MM.1S (cell line): ENCODE measurements around the gene TPM4.

ENCODE experiments used
- DNase-seq: peaks from one replicate; pipeline ENCODE4 v3.0.0-alpha.2; 2015
- H2AFZ ChIP-seq: fragments of 300-600 bp; sonication (generic); 2 replicates; pipeline ENCODE4 v1.6.0; 2016; ENCODE audit warnings: antibody characterized with exemption, low read length
- H3F3A ChIP-seq: fragments of 300-600 bp; sonication (generic); 2 replicates; pipeline ENCODE4 v1.6.1; 2016; ENCODE audit warnings: mild to moderate bottlenecking, antibody characterized with exemption, low read length, moderate library complexity, mixed read lengths; ENCODE audit not compliant: insufficient read depth
- H3K27ac ChIP-seq: fragments of 300-600 bp; sonication (generic); 2 replicates; pipeline ENCODE4 v1.5.1; 2016; ENCODE audit warnings: mild to moderate bottlenecking, low read length
- H3K27me3 ChIP-seq: fragments of 300-600 bp; sonication (generic); replicated peaks from 2 replicates; pipeline ENCODE4 v1.6.0; 2016; ENCODE audit warnings: low read length; ENCODE audit not compliant: insufficient read depth
- H3K36me3 ChIP-seq: fragments of 300-600 bp; sonication (generic); replicated peaks from 2 replicates; pipeline ENCODE4 v1.6.1; 2016; ENCODE audit warnings: mild to moderate bottlenecking, low read length, mixed read lengths; ENCODE audit not compliant: insufficient read depth
- H3K4me1 ChIP-seq: fragments of 300-600 bp; sonication (generic); 2 replicates; pipeline ENCODE4 v1.6.1; 2016; ENCODE audit warnings: low read length, mixed read lengths
- H3K4me2 ChIP-seq: fragments of 300-600 bp; sonication (generic); 2 replicates; pipeline ENCODE4 v1.6.0; 2016; ENCODE audit warnings: low read depth, low read length
- H3K4me3 ChIP-seq: fragments of 300-600 bp; sonication (generic); 2 replicates; pipeline ENCODE4 v1.5.1; 2016; ENCODE audit warnings: low read length, mixed read lengths
- H3K79me2 ChIP-seq: fragments of 300-600 bp; sonication (generic); 2 replicates; pipeline ENCODE4 v1.6.1; 2016; ENCODE audit warnings: mixed run types, low read length, mixed read lengths
- H3K9ac ChIP-seq: fragments of 300-600 bp; sonication (generic); 2 replicates; pipeline ENCODE4 v1.6.1; 2016; ENCODE audit warnings: low read length, mixed read lengths
- H3K9me2 ChIP-seq: fragments of 300-600 bp; sonication (generic); replicated peaks from 2 replicates; pipeline ENCODE4 v1.6.1; 2016; ENCODE audit warnings: mild to moderate bottlenecking, low read length, mixed read lengths; ENCODE audit not compliant: insufficient read depth
- H3K9me3 ChIP-seq: fragments of 300-600 bp; sonication (generic); replicated peaks from 2 replicates; pipeline ENCODE4 v1.6.1; 2016; ENCODE audit warnings: mild to moderate bottlenecking, low read length, mixed read lengths; ENCODE audit not compliant: insufficient read depth
- H4K20me1 ChIP-seq: fragments of 300-600 bp; sonication (generic); 2 replicates; pipeline ENCODE4 v1.6.1; 2016; ENCODE audit warnings: mild to moderate bottlenecking, low read length, moderate library complexity, mixed read lengths; ENCODE audit not compliant: insufficient read depth
- EZH2 ChIP-seq: fragments of 300-600 bp; sonication (generic); optimal IDR thresholded peaks from 2 replicates; pipeline ENCODE3; 2017; ENCODE audit warnings: low read depth, mild to moderate bottlenecking, antibody characterized with exemption, low read length, mixed read lengths
- EZH2phosphoT487 ChIP-seq: fragments of 300-600 bp; sonication (generic); IDR thresholded peaks from 2 replicates; pipeline ENCODE4 v1.6.1; 2018; ENCODE audit warnings: antibody characterized with exemption, low read length
- TF ChIP-seq, protein P1 (sequence below): fragments of 300-600 bp; sonication (generic); IDR thresholded peaks from 2 replicates; pipeline ENCODE4 v1.5.1; 2016; ENCODE audit warnings: antibody characterized with exemption, low read length, mixed read lengths

The TPM4 gene

DNA sequence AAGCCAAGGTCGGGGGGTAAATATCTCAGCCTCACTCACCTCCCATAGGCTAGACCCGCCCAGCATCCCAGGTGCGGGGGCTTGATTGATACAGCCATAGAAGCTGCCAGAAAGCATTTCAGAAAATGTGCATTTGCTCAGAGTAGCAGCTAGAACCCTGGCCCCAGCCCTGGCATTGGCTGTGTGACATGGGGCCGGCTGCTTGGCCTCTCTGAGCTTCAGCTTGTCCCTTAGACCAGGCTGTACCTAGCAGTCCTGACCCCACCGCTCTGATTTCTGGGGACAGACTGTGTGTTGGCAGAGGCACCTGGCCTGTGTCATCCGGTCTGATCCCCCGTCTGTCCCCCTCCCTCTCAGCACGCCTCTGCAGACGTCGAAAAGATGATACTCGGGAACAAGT is 50.8 kb downstream of the TPM4 start:
- no peaks in the 10 kb centered on the region for H3K9me2 ChIP-seq
- no peak overlapping the region for H3K4me3 ChIP-seq
- peaks cover 96% of the 10 kb centered on the region for H3K79me2 ChIP-seq
- no peaks in the 10 kb centered on the region for H3K9me3 ChIP-seq
- H4K20me1 ChIP-seq = no peaks in the 10 kb centered on the region
- no peak overlapping the region for H3K27ac ChIP-seq
- no peak for TF ChIP-seq EZH2phosphoT487
- TF ChIP-seq EZH2 = no peak
- TF ChIP-seq, protein P1, sequence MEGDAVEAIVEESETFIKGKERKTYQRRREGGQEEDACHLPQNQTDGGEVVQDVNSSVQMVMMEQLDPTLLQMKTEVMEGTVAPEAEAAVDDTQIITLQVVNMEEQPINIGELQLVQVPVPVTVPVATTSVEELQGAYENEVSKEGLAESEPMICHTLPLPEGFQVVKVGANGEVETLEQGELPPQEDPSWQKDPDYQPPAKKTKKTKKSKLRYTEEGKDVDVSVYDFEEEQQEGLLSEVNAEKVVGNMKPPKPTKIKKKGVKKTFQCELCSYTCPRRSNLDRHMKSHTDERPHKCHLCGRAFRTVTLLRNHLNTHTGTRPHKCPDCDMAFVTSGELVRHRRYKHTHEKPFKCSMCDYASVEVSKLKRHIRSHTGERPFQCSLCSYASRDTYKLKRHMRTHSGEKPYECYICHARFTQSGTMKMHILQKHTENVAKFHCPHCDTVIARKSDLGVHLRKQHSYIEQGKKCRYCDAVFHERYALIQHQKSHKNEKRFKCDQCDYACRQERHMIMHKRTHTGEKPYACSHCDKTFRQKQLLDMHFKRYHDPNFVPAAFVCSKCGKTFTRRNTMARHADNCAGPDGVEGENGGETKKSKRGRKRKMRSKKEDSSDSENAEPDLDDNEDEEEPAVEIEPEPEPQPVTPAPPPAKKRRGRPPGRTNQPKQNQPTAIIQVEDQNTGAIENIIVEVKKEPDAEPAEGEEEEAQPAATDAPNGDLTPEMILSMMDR = no peak
- peaks cover 6% of the 10 kb centered on the region; the same call in 1 of the 2 replicates for H3F3A ChIP-seq
- H2AFZ ChIP-seq = no peak overlapping the region
- H3K27me3 ChIP-seq = no peaks in the 10 kb centered on the region
- no peak overlapping the region for H3K9ac ChIP-seq
- H3K36me3 ChIP-seq = peaks cover 51% of the 10 kb centered on the region
- peaks cover under 1% of the 10 kb centered on the region; the same call in 1 of the 2 replicates for H3K4me1 ChIP-seq
- no peak for DNase-seq
- H3K4me2 ChIP-seq = no peak overlapping the region

DNA sequence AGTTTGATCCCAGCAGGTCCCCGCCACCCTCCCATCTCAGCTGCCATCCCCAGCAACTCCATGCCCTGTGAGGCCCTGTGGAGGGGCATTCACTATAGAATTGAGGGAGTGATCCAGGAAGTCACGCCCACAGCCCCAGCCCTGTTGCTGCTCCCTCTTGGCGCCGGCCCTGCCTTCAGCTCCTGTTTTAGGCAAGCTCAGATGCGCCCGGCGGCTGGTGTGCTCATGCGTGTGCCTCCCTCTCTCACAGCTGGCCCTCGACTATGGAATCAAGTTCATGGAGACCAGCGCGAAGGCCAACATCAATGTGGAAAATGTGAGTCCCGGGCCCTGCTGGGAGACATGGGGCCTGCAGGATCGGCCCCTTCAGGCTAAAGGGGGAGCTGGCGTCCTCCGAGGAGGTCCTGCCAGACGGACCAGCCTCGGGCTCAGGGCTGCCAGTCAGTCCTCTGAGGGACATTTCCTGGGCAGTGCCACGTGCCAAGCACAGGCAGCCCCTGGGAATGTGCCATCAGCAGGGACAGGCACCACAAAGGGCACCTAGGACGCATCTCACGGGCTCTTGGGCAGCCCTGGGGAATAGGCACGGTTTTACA is 51.6 kb downstream of the TPM4 start:
- Histone ChIP-seq H4K20me1 (no peaks in the 10 kb centered on the region), H2AFZ (no peak overlapping the region), H3K36me3 (peaks cover 51% of the 10 kb centered on the region), H3K27me3 (no peaks in the 10 kb centered on the region), H3F3A (peaks cover 14% of the 10 kb centered on the region), H3K9me3 (no peaks in the 10 kb centered on the region), H3K9me2 (no peaks in the 10 kb centered on the region), H3K4me3 (no peak overlapping the region), H3K4me2 (no peak overlapping the region), H3K27ac (no peak overlapping the region), H3K79me2 (peaks cover 96% of the 10 kb centered on the region), H3K9ac (no peak overlapping the region), H3K4me1 (peaks cover 8% of the 10 kb centered on the region)
- TF ChIP-seq, protein P1 = no peak
- TF ChIP-seq EZH2 (no peak), EZH2phosphoT487 (no peak)
- no peak for DNase-seq

DNA sequence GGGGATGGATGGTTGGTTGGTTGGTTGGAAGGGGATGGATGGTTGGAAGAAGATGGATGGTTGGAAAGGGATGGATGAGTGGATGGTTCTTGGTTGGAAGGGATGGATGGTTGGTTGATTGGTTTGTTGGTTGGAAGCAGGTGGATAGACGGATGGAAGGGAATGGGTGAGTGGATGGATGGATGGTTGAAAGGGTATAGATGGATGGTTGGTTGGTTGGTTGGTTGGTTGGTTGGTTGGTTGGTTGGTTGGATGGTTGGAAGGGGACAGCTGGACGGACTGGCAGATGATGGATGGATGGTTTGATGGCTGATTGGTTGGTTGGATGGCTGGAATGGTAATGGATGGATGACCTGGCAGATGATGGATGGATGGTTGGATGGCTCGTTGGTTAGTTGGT is 55.4 kb downstream of the TPM4 start:
- Histone ChIP-seq H2AFZ (no peak overlapping the region), H3K9me2 (no peaks in the 10 kb centered on the region), H3K9ac (no peak overlapping the region), H3F3A (peaks cover 46% of the 10 kb centered on the region), H4K20me1 (no peaks in the 10 kb centered on the region), H3K9me3 (no peaks in the 10 kb centered on the region), H3K4me2 (no peak overlapping the region), H3K4me1 (peaks cover 40% of the 10 kb centered on the region), H3K27me3 (no peaks in the 10 kb centered on the region), H3K27ac (no peak overlapping the region), H3K79me2 (peaks cover 68% of the 10 kb centered on the region), H3K36me3 (peaks cover 41% of the 10 kb centered on the region), H3K4me3 (no peak overlapping the region)
- no peak for DNase-seq
- no peak for TF ChIP-seq EZH2
- TF ChIP-seq, protein P1 = no peak
- no peak for TF ChIP-seq EZH2phosphoT487
